Neural cell (in vitro differentiated cells): ENCODE data around the gene GRIK3. TPM values are rescaled to one million over a fixed set of nuclear protein-coding genes. Genes with fewer than 3 reads are reported as not detected.

Experiments used
- H2AFZ ChIP-seq: fragments of 200-600, 300-800 bp; sonication (generic), shearing (Covaris generic); 2 replicates; pipeline ENCODE4 v1.6.0; 2014; ENCODE audit warnings: low read depth, mild to moderate bottlenecking, antibody characterized with exemption, low read length, moderate library complexity
- H3F3A ChIP-seq: fragments of 200-600 bp; shearing (Covaris generic); 2 replicates; pipeline ENCODE4 v1.6.1; 2016; ENCODE audit warnings: mild to moderate bottlenecking, moderate library complexity, mixed read lengths, antibody characterized with exemption, low read length; ENCODE audit not compliant: insufficient read depth, poor library complexity, severe bottlenecking
- H3K27ac ChIP-seq: fragments of 200-600, 300-800 bp; sonication (generic), shearing (Covaris generic); 2 replicates; pipeline ENCODE4 v1.5.1; 2014; ENCODE audit warnings: mild to moderate bottlenecking, low read length, moderate library complexity
- H3K27me3 ChIP-seq: fragments of 300-800, 200-600 bp; sonication (generic), shearing (Covaris generic); 2 replicates; pipeline ENCODE4 v1.6.0; 2014; ENCODE audit warnings: mild to moderate bottlenecking, low read depth, low read length, moderate library complexity; ENCODE audit not compliant: insufficient read depth
- H3K36me3 ChIP-seq: fragments of 300-800, 200-600 bp; sonication (generic), shearing (Covaris generic); 2 replicates; pipeline ENCODE4 v1.5.1; 2014; ENCODE audit warnings: mild to moderate bottlenecking, antibody characterized with exemption, low read length, moderate library complexity; ENCODE audit not compliant: insufficient read depth
- H3K4me2 ChIP-seq: fragments of 300-800, 200-600 bp; sonication (generic), shearing (Covaris generic); 2 replicates; pipeline ENCODE4 v1.6.0; 2014; ENCODE audit warnings: mild to moderate bottlenecking, low read length
- H3K4me3 ChIP-seq: fragments of 300-800, 200-600 bp; sonication (generic), shearing (Covaris generic); 2 replicates; pipeline ENCODE4 v1.5.1; 2014; ENCODE audit warnings: mild to moderate bottlenecking, low read length, moderate library complexity
- H3K79me2 ChIP-seq: fragments of 200-600 bp; shearing (Covaris generic); replicated peaks from 2 replicates; pipeline ENCODE4 v1.6.0; 2014; ENCODE audit warnings: mild to moderate bottlenecking, low read length, moderate library complexity; ENCODE audit not compliant: insufficient read depth
- H3K9ac ChIP-seq: fragments of 300-800, 200-600 bp; sonication (generic), shearing (Covaris generic); 2 replicates; pipeline ENCODE4 v1.6.1; 2016; ENCODE audit warnings: mild to moderate bottlenecking, low read length, mixed read lengths
- H3K9me2 ChIP-seq: fragments of 200-600 bp; shearing (Covaris generic); 2 replicates; pipeline ENCODE4 v1.6.1; 2016; ENCODE audit warnings: mild to moderate bottlenecking, low read length, mixed read lengths; ENCODE audit not compliant: insufficient read depth
- H3K9me3 ChIP-seq: fragments of 200-600, 300-800 bp; sonication (generic), shearing (Covaris generic); 2 replicates; pipeline ENCODE4 v1.6.1; 2016; ENCODE audit warnings: mild to moderate bottlenecking, mixed run types, low read length, moderate library complexity, mixed read lengths
- H4K20me1 ChIP-seq: fragments of 200-600 bp; shearing (Covaris generic); 2 replicates; pipeline ENCODE4 v1.6.1; 2016; ENCODE audit warnings: mild to moderate bottlenecking, mixed run types; ENCODE audit not compliant: insufficient read depth
- CTCF ChIP-seq: fragments of 450-650 bp; IDR thresholded peaks from 2 replicates; pipeline ENCODE4 v1.5.1; 2014; ENCODE audit warnings: antibody characterized with exemption, mild to moderate bottlenecking, moderate library complexity; ENCODE audit not compliant: poor library complexity, severe bottlenecking
- EP300 ChIP-seq: fragments of 450-650 bp; conservative IDR thresholded peaks from 2 replicates; pipeline ENCODE4 v1.6.1; 2014; ENCODE audit warnings: antibody characterized with exemption, mild to moderate bottlenecking, moderate library complexity; ENCODE audit not compliant: poor library complexity, severe bottlenecking
- EZH2 ChIP-seq: fragments of 200-600, 300-800 bp; shearing (Covaris generic), sonication (generic); IDR thresholded peaks from 2 replicates; pipeline ENCODE4 v1.6.1; 2014; ENCODE audit warnings: antibody characterized with exemption, low read length, borderline replicate concordance, mild to moderate bottlenecking; ENCODE audit not compliant: insufficient read depth, poor library complexity, severe bottlenecking
- MXI1 ChIP-seq: fragments of 450-650 bp; conservative IDR thresholded peaks from 2 replicates; pipeline ENCODE4 v1.6.1; 2014; ENCODE audit warnings: antibody characterized with exemption, mild to moderate bottlenecking; ENCODE audit not compliant: poor library complexity, severe bottlenecking
- POLR2AphosphoS5 ChIP-seq: IDR thresholded peaks from 2 replicates; pipeline ENCODE4 v1.6.1; 2012
- RAD21 ChIP-seq: fragments of 450-650 bp; conservative IDR thresholded peaks from 2 replicates; pipeline ENCODE4 v1.6.1; 2014; ENCODE audit warnings: antibody characterized with exemption, mild to moderate bottlenecking, moderate library complexity
- SMC3 ChIP-seq: fragments of 450-650 bp; conservative IDR thresholded peaks from 2 replicates; pipeline ENCODE4 v1.6.1; 2014; ENCODE audit warnings: antibody characterized with exemption, mild to moderate bottlenecking, moderate library complexity; ENCODE audit not compliant: poor library complexity
- TAF1 ChIP-seq: IDR thresholded peaks from 2 replicates; pipeline ENCODE4 v1.6.1; 2012; ENCODE audit warnings: low read depth
- polyA plus RNA-seq: library from polyadenylated mRNA; depleted of rRNA; stranded (reverse); fragments of >200 nt; gene quantifications from 2 replicates; pipeline ENCODE4 v1.2.3, GENCODE V29; 2014
- TF ChIP-seq, protein P1 (sequence below): IDR thresholded peaks from 2 replicates; pipeline ENCODE4 v1.6.1; 2012; ENCODE audit warnings: borderline replicate concordance

Gene GRIK3
- polyA plus RNA-seq, 1 donor from 2014 or later = 5.0 TPM

- H3K27ac ChIP-seq = no peak overlapping the region
- no peaks in the 10 kb centered on the region for H4K20me1 ChIP-seq
- no peaks in the 10 kb centered on the region for H3K9me2 ChIP-seq
- TF ChIP-seq EZH2 (no peak), MXI1 (no peak), RAD21 (no peak), SMC3 (no peak), POLR2AphosphoS5 (no peak), EP300 (no peak)
- TF ChIP-seq, protein P1, sequence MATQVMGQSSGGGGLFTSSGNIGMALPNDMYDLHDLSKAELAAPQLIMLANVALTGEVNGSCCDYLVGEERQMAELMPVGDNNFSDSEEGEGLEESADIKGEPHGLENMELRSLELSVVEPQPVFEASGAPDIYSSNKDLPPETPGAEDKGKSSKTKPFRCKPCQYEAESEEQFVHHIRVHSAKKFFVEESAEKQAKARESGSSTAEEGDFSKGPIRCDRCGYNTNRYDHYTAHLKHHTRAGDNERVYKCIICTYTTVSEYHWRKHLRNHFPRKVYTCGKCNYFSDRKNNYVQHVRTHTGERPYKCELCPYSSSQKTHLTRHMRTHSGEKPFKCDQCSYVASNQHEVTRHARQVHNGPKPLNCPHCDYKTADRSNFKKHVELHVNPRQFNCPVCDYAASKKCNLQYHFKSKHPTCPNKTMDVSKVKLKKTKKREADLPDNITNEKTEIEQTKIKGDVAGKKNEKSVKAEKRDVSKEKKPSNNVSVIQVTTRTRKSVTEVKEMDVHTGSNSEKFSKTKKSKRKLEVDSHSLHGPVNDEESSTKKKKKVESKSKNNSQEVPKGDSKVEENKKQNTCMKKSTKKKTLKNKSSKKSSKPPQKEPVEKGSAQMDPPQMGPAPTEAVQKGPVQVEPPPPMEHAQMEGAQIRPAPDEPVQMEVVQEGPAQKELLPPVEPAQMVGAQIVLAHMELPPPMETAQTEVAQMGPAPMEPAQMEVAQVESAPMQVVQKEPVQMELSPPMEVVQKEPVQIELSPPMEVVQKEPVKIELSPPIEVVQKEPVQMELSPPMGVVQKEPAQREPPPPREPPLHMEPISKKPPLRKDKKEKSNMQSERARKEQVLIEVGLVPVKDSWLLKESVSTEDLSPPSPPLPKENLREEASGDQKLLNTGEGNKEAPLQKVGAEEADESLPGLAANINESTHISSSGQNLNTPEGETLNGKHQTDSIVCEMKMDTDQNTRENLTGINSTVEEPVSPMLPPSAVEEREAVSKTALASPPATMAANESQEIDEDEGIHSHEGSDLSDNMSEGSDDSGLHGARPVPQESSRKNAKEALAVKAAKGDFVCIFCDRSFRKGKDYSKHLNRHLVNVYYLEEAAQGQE = no peak
- no peaks in the 10 kb centered on the region for H3K36me3 ChIP-seq
- no peak overlapping the region for H3K4me3 ChIP-seq
- H3K79me2 ChIP-seq = no peaks in the 10 kb centered on the region
- H3F3A ChIP-seq = no peaks in the 10 kb centered on the region
- no peak overlapping the region for H2AFZ ChIP-seq
- H3K9ac ChIP-seq = no peak overlapping the region
- no peak overlapping the region for H3K4me2 ChIP-seq
- H3K9me3 ChIP-seq = no peaks in the 10 kb centered on the region
- H3K27me3 ChIP-seq = no peaks in the 10 kb centered on the region
Observed at GRCh38 chr1:36988741-36989193, 45.5 kb downstream of the GRIK3 start.

GRCh38 chr1:36988321-36988720 is 46.0 kb downstream of the GRIK3 start:
- no peaks in the 10 kb centered on the region for H3K9me2 ChIP-seq
- H4K20me1 ChIP-seq = no peaks in the 10 kb centered on the region
- TF ChIP-seq SMC3 (no peak), RAD21 (no peak), POLR2AphosphoS5 (no peak), MXI1 (no peak), EZH2 (no peak), EP300 (no peak), TAF1 (no peak), CTCF (no peak)
- TF ChIP-seq, protein P1 = no peak
- no peak overlapping the region for H2AFZ ChIP-seq
- H3K4me2 ChIP-seq = no peak overlapping the region
- H3K27me3 ChIP-seq = no peaks in the 10 kb centered on the region
- H3K27ac ChIP-seq = no peak overlapping the region
- no peaks in the 10 kb centered on the region for H3K9me3 ChIP-seq
- H3K4me3 ChIP-seq = no peak overlapping the region
- H3K9ac ChIP-seq = no peak overlapping the region
- H3K36me3 ChIP-seq = no peaks in the 10 kb centered on the region
- H3F3A ChIP-seq = no peaks in the 10 kb centered on the region
- H3K79me2 ChIP-seq = no peaks in the 10 kb centered on the region
